Thyroid gland (tissue), 4 donors: Measurements from ENCODE around the gene TRIM17. TPM values are rescaled to one million over a fixed set of nuclear protein-coding genes. Genes with fewer than 3 reads are reported as not detected.

Source experiments
- DNase-seq, 2 donors: peaks; one replicate each; pipeline ENCODE4 v3.0.0-alpha.2; 2019
- H3K27ac ChIP-seq, 3 donors: fragments of 200-600 bp; sonication (generic); 1 replicate in 2 of 3; 2 replicates in 1 of 3; pipeline ENCODE4 v1.5.1; 2016 to 2019; ENCODE audit warnings: mild to moderate bottlenecking in 1 of 3, moderate library complexity in 1 of 3
- H3K27me3 ChIP-seq: fragments of 200-600 bp; sonication (generic); one replicate; pipeline ENCODE4 v1.5.1; 2019
- H3K36me3 ChIP-seq, 2 donors: fragments of 200-600 bp; sonication (generic); one replicate each; pipeline ENCODE4 v1.5.1; 2016 to 2019
- H3K4me1 ChIP-seq, 2 donors: fragments of 200-600 bp; sonication (generic); one replicate each; pipeline ENCODE4 v1.5.1; 2017 to 2019
- H3K4me3 ChIP-seq, 3 donors: fragments of 200-600 bp; sonication (generic); replicated peaks in 1 of 3; 1 replicate in 2 of 3; 2 replicates in 1 of 3; pipeline ENCODE4 v1.5.1; 2016; ENCODE audit warnings: mild to moderate bottlenecking in 1 of 3
- H3K9me3 ChIP-seq: fragments of 200-600 bp; sonication (generic); one replicate; pipeline ENCODE4 v1.5.1; 2017
- CTCF ChIP-seq, 6 experiments: fragments of 200-600 bp in 3 of 6; fragments of 450-650 bp in 3 of 6; sonication (generic) in 3 of 6; IDR thresholded peaks; one replicate each; pipeline ENCODE4 v1.5.1; 2016 to 2019; ENCODE audit warnings: antibody characterized with exemption in 6 of 6, mild to moderate bottlenecking in 2 of 6, inconsistent platforms in 1 of 6, moderate library complexity in 1 of 6
- POLR2A ChIP-seq, 2 donors: fragments of 450-650 bp; IDR thresholded peaks; one replicate each; pipeline ENCODE4 v1.6.1; 2017; ENCODE audit warnings: antibody characterized with exemption in 2 of 2, mild to moderate bottlenecking in 2 of 2, moderate library complexity in 1 of 2
- WGBS, 2 donors: methylation state at CpG; one replicate each; pipeline ENCODE4 v1.1.5; 2017; 5-methylcytosine and 5-hydroxymethylcytosine counted together
- intact Hi-C: fragments of 100-400 bp; cut with DNase I; formaldehyde crosslinking; loops from one replicate; pipeline ENCODE4 v1.15.1; 2023
- total RNA-seq, 4 donors: library from RNA; depleted of rRNA; stranded (reverse); fragments of >200 nt; gene quantifications; one replicate each; pipeline ENCODE4 v1.2.3, GENCODE V29; 2016

TRIM17 gene
- total RNA-seq, 4 donors from 2014 or later = 1.3 to 2.8 (median 2.8) TPM; not detected in 1

- Histone ChIP-seq H3K9me3 (no peaks in the 10 kb centered on the region), H3K27me3 (no peaks in the 10 kb centered on the region), H3K27ac (no peak overlapping the region), H3K4me1 (no peaks in the 10 kb centered on the region), H3K36me3 (no peaks in the 10 kb centered on the region), H3K4me3 (no peak overlapping the region)
- WGBS, 2 donors = 72 to 82% methylated on average over 6 of the region's 6 CpGs
- TF ChIP-seq POLR2A (IDR thresholded peaks at IDR 0.05) (no peak), CTCF (IDR thresholded peaks at IDR 0.05) (no peak)
- intact Hi-C loops = no loop called here
- no peak for DNase-seq
Measured at GRCh38 chr1:228430243-228430642, 13.6 kb upstream of the TRIM17 start.

- no peak for DNase-seq
- Histone ChIP-seq H3K27me3 (no peaks in the 10 kb centered on the region), H3K27ac (no peak overlapping the region), H3K9me3 (no peaks in the 10 kb centered on the region), H3K4me3 (no peak overlapping the region), H3K4me1 (no peaks in the 10 kb centered on the region), H3K36me3 (no peaks in the 10 kb centered on the region)
- TF ChIP-seq POLR2A (IDR thresholded peaks at IDR 0.05) = no peak
- no peak for TF ChIP-seq CTCF (IDR thresholded peaks at IDR 0.05)
- intact Hi-C loops = no loop called here
- WGBS, 2 donors = 57 to 70% methylated on average over 9 of the region's 9 CpGs
Measured at GRCh38 chr1:228429698-228430097, 13.0 kb upstream of the TRIM17 start.

- WGBS, 2 donors = 54 to 74% methylated on average over 5 to 8 of the region's 8 CpGs
- Histone ChIP-seq H3K9me3 (no peaks in the 10 kb centered on the region), H3K4me1 (no peaks in the 10 kb centered on the region), H3K36me3 (no peaks in the 10 kb centered on the region), H3K4me3 (no peak overlapping the region), H3K27me3 (no peaks in the 10 kb centered on the region), H3K27ac (no peak overlapping the region)
- no peak for DNase-seq
- TF ChIP-seq POLR2A (IDR thresholded peaks at IDR 0.05) (no peak), CTCF (IDR thresholded peaks at IDR 0.05) (no peak)
- intact Hi-C loops = no loop called here
Measured at GRCh38 chr1:228429007-228429406, 12.3 kb upstream of the TRIM17 start.

GRCh38 chr1:228428412-228428811, 11.8 kb upstream of the TRIM17 start:
- H3K27me3 ChIP-seq = no peaks in the 10 kb centered on the region

More at GRCh38 chr1:228428412-228428811, 11.8 kb upstream of the TRIM17 start:
- Histone ChIP-seq H3K9me3 (no peaks in the 10 kb centered on the region), H3K36me3 (no peaks in the 10 kb centered on the region), H3K4me3 (no peak overlapping the region), H3K27ac (no peak overlapping the region), H3K4me1 (no peaks in the 10 kb centered on the region)
- intact Hi-C loops = no loop called here
- WGBS, 2 donors = 65 to 69% methylated on average over 4 of the region's 4 CpGs
- TF ChIP-seq CTCF (IDR thresholded peaks at IDR 0.05) = no peak
- no peak for TF ChIP-seq POLR2A (IDR thresholded peaks at IDR 0.05)
- DNase-seq = no peak
